ENCODE measurements around the gene PPP1R27.

Gene PPP1R27

DNA sequence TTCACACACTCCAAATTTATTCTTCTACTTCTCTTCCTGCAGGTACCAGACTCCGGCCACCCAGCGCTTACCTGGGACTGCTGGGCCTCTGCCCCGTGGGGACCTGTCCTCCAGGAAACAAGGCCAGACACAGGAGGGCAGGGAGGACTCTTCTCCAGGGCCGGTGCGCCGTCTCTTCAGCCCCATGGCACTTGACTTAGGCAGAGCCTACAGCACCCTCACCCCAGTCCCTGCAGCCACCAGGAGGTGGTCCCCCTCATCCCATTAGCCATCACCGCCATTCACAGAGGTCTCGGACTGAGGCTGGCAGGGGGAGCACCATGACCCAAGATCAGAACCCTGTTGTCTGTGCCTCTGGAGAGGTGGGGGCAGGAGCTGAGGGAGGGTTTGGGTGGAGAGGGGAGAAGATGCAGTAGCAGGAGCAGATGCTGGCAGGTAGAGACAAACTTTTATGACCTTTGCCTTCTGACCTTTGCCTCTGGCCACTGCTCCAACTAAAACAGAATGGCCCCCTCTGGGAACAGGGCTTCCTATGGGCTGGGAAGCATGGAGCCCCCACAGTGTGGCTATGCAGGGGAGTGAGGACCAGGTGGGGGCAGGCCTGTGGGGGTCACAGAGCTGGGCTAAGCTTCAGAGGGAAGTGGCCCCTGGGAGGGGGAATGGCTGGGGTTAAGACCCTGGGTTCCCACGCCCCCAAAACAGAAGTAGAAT is 32.6 kb downstream of the PPP1R27 start:
- ATAC-seq (no peak), DNase-seq (no peak)
- Mint-ChIP-seq H3K4me1 (peaks cover 2% of the 10 kb centered on the region), H3K4me3 (no peak overlapping the region), H3K9me3 (no peaks in the 10 kb centered on the region), H3K27me3 (peaks cover 46% of the 10 kb centered on the region), H3K27ac (no peak overlapping the region), H3K36me3 (ENCODE audit: low read depth) (no peaks in the 10 kb centered on the region)

GRCh38 chr17:81801327-81801726 is 33.5 kb downstream of the PPP1R27 start:
- Mint-ChIP-seq H3K9me3 (no peaks in the 10 kb centered on the region), H3K27me3 (peaks cover 46% of the 10 kb centered on the region), H3K36me3 (ENCODE audit: low read depth) (no peaks in the 10 kb centered on the region), H3K4me3 (no peak overlapping the region), H3K27ac (no peak overlapping the region), H3K4me1 (peaks cover 2% of the 10 kb centered on the region)
- ATAC-seq (no peak), DNase-seq (no peak)

- Mint-ChIP-seq H3K36me3 (ENCODE audit: low read depth) (no peaks in the 10 kb centered on the region), H3K9me3 (no peaks in the 10 kb centered on the region), H3K27me3 (peaks cover 8% of the 10 kb centered on the region), H3K4me3 (no peak overlapping the region), H3K27ac (no peak overlapping the region), H3K4me1 (no peaks in the 10 kb centered on the region)
- ATAC-seq (no peak), DNase-seq (no peak)
These were observed 40.3 kb downstream of the PPP1R27 start for GRCh38 chr17:81794509-81794908.

- Mint-ChIP-seq H3K27me3 (peaks cover 4% of the 10 kb centered on the region), H3K27ac (no peak overlapping the region), H3K9me3 (no peaks in the 10 kb centered on the region), H3K4me3 (no peak overlapping the region), H3K4me1 (no peaks in the 10 kb centered on the region), H3K36me3 (ENCODE audit: low read depth) (no peaks in the 10 kb centered on the region)
- DNase-seq (no peak), ATAC-seq (no peak)
These were observed 40.8 kb downstream of the PPP1R27 start for GRCh38 chr17:81794074-81794476.

DNA sequence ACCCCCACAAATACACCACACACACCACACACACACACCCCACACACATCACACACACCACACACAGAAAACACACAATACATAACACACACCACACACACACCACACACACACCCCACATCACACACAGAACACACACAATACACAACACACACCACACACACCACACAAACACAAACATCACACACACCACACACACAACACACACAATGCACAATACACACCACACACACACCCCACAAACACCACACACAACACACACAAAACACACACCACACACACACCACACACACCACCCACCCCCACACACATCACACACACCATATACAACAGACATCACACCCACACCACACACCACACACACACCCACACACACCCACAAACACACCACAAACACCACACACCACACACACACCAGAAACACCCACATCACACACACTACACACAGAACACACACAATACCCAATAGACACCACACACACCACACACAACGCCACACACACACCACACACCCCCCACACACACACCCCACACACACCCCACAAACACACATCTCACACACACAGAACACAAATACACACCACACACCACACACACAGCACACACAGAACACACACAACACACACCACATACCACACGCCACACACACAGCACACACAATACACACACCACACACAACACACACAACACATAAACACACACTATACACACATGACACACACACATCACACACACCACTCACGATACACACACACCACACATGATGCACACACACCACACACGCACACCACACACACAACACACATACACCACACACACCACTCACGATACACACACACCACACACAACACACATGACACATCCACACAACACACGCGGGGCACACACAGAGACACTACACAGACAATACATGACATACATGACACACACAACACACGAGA is 41.9 kb downstream of the PPP1R27 start:
- H3K4me3 Mint-ChIP-seq, result no peak overlapping the region
- no peak for ATAC-seq
- H3K27ac Mint-ChIP-seq, result no peak overlapping the region
- H3K4me1 Mint-ChIP-seq, result no peaks in the 10 kb centered on the region
- no peaks in the 10 kb centered on the region for H3K9me3 Mint-ChIP-seq
- DNase-seq, result no peak
- no peaks in the 10 kb centered on the region for H3K36me3 Mint-ChIP-seq (ENCODE audit: low read depth)
- peaks cover 3% of the 10 kb centered on the region for H3K27me3 Mint-ChIP-seq

Measured in activated naive CD8-positive, alpha-beta T cell treated with anti-CD3 and anti-CD28 coated beads, Interleukin-2, amount 50 U/mL, for 24 hours (primary cell).